GM12878 (cell line): ENCODE results near the gene FAM89B. TPM values are rescaled to one million over a fixed set of nuclear protein-coding genes. Genes with fewer than 3 reads are reported as not detected.

Experiments used
- ATAC-seq: fragments of 200-7000 bp; cut with Tn5 transposase; 3 replicates; pipeline ENCODE4 v1.9.1; 2020; ENCODE audit warnings: mild to moderate bottlenecking, moderate library complexity
- BruUV-seq: library from RNA; stranded (reverse); fragments of 400-500 nt; replicated peaks from 2 replicates; lab custom pipeline; 2021; lab: Mats Ljungman, UMichigan
- CTCF ChIA-PET: fragments of 300-600 bp; sonication (Branson Sonifier 250); formaldehyde crosslinking; extraction: SDS; loops from one replicate; lab custom pipeline; 2021; ENCODE audit warnings: inconsistent platforms; lab: Yijun Ruan, JAX
- POLR2A ChIA-PET: fragments of 350-600 bp; formaldehyde crosslinking; extraction: SDS; loops from one replicate; lab custom pipeline; 2021; ENCODE audit warnings: inconsistent platforms; lab: Charles Lee
- RAD21 ChIA-PET: fragments of 300-600 bp; sonication (Branson Sonifier 250); formaldehyde crosslinking; loops from one replicate; lab custom pipeline; 2023; ENCODE audit warnings: antibody characterized with exemption; ENCODE audit not compliant: unreplicated experiment; lab: Charles Lee
- SMC1A ChIA-PET: fragments of 300-600 bp; sonication (Branson Sonifier 250); formaldehyde crosslinking; loops from one replicate; lab custom pipeline; 2023; ENCODE audit not compliant: unreplicated experiment, uncharacterized antibody; lab: Charles Lee
- DNase-seq: peaks from one replicate; pipeline ENCODE4 v3.0.0-alpha.2; 2011; ENCODE audit warnings: low read depth, low spot score
- FAIRE-seq: peaks from 3 replicates; lab custom pipeline; 2011; peaks lifted over from hg19 to GRCh38; lab: Jason Lieb, UNC
- H2AFZ ChIP-seq: 2 replicates; pipeline ENCODE4 v1.6.0; 2011; ENCODE audit warnings: low read depth, low read length, control low read depth; ENCODE audit not compliant: control insufficient read depth
- H3K27ac ChIP-seq: 2 replicates; pipeline ENCODE4 v1.5.1; 2011; ENCODE audit warnings: control low read depth; ENCODE audit not compliant: control insufficient read depth, insufficient read depth
- H3K27me3 ChIP-seq, 2 experiments: replicated peaks in 1 of 2; 2 replicates each; pipeline versions ENCODE4 v1.6.0 to v1.6.1; 2011; ENCODE audit warnings: low read length in 1 of 2; ENCODE audit not compliant: control insufficient read depth in 2 of 2, insufficient read depth in 2 of 2
- H3K36me3 ChIP-seq, 2 experiments: 2 replicates each; pipeline ENCODE4 v1.5.1; 2011; ENCODE audit warnings: low read length in 1 of 2; ENCODE audit not compliant: control insufficient read depth in 2 of 2, insufficient read depth in 2 of 2
- H3K4me1 ChIP-seq: 2 replicates; pipeline ENCODE4 v1.6.1; 2011; ENCODE audit warnings: mild to moderate bottlenecking, low read length, moderate library complexity, mixed read lengths; ENCODE audit not compliant: control insufficient read depth, insufficient read depth
- H3K4me2 ChIP-seq: 2 replicates; pipeline ENCODE4 v1.6.0; 2011; ENCODE audit warnings: control low read depth; ENCODE audit not compliant: control insufficient read depth, insufficient read depth
- H3K4me3 ChIP-seq: fragments of 200-600 bp; sonication (generic); 2 replicates; pipeline ENCODE4 v1.5.1; 2016
- H3K79me2 ChIP-seq: 2 replicates; pipeline ENCODE4 v1.6.0; 2011; ENCODE audit warnings: low read length; ENCODE audit not compliant: control insufficient read depth, insufficient read depth
- H3K9ac ChIP-seq: 2 replicates; pipeline ENCODE4 v1.8.0; 2011; ENCODE audit warnings: low read length, control low read depth, mixed read lengths; ENCODE audit not compliant: control insufficient read depth, insufficient read depth
- H3K9me3 ChIP-seq: replicated peaks from 3 replicates; pipeline ENCODE4 v1.5.1; 2011; ENCODE audit warnings: mild to moderate bottlenecking, low read length; ENCODE audit not compliant: control insufficient read depth, insufficient read depth
- H4K20me1 ChIP-seq: 2 replicates; pipeline ENCODE4 v1.6.0; 2011; ENCODE audit not compliant: control insufficient read depth, insufficient read depth
- BACH1 ChIP-seq: fragments of 450-650 bp; IDR thresholded peaks from 2 replicates; pipeline ENCODE4 v1.6.1; 2017; ENCODE audit warnings: mild to moderate bottlenecking, borderline replicate concordance
- SPI1 ChIP-seq: IDR thresholded peaks from 2 replicates; pipeline ENCODE4 v1.6.1; 2011; ENCODE audit warnings: low read depth, mild to moderate bottlenecking, low read length, moderate library complexity, borderline replicate concordance; ENCODE audit not compliant: insufficient read depth
- STAT1 ChIP-seq: fragments of 450-650 bp; conservative IDR thresholded peaks from 2 replicates; pipeline ENCODE4 v1.6.1; 2014; ENCODE audit warnings: antibody characterized with exemption, mild to moderate bottlenecking
- WGBS: methylation state at CpG from one replicate; pipeline ENCODE4 v1.1.6; 2016; ENCODE audit warnings: low lambda C conversion rate; ENCODE audit not compliant: insufficient replicate concordance, insufficient coverage; ENCODE audit errors: missing lambda C conversion rate; 5-methylcytosine and 5-hydroxymethylcytosine counted together
- in situ Hi-C: fragments of 300-500 bp; cut with MboI; formaldehyde crosslinking; loops from 9 replicates; pipeline ENCODE4 v1.14.3; 2018; ENCODE audit warnings: mixed read lengths
- intact Hi-C: fragments of 100-400 bp; cut with micrococcal nuclease; formaldehyde crosslinking; loops from one replicate; pipeline ENCODE4 v1.14.2; 2022; ENCODE audit not compliant: unreplicated experiment
- polyA plus RNA-seq, 11 experiments: library from polyadenylated mRNA; depleted of rRNA in 4 of 11; unstranded in 6 of 11; stranded (reverse) in 5 of 11; fragments of >200 nt; fragmentation: Nextera tagmentation in 4 of 11; fragmentation: Illumina TruSeq in 1 of 11; extraction: Ambion mirVana in 4 of 11; extraction: Trizol in 1 of 11; gene quantifications; 1 replicate in 1 of 11; 2 replicates in 10 of 11; pipeline versions ENCODE4 v1.2.1 to v1.2.3, GENCODE V29; 2011 to 2016; ENCODE audit warnings: inconsistent platforms in 2 of 11, missing spikeins in 2 of 11, low read depth in 1 of 11
- total RNA-seq, 4 experiments: library from RNA; depleted of rRNA in 3 of 4; stranded (reverse); fragments of >200 nt in 3 of 4; fragmentation: Illumina TruSeq in 1 of 4; extraction: Trizol in 1 of 4; gene quantifications; 2 replicates each; pipeline versions ENCODE4 v1.2.1 to v1.2.3, GENCODE V29; 2013 to 2021
- TF ChIP-seq, protein P1 (sequence below): fragments of 150-350 bp; IDR thresholded peaks from 2 replicates; pipeline ENCODE4 v1.6.1; 2016; ENCODE audit warnings: low read depth, low read length
- TF ChIP-seq, protein P2 (sequence below): fragments of 450-650 bp; IDR thresholded peaks from 2 replicates; pipeline ENCODE4 v1.6.1; 2016; ENCODE audit warnings: mild to moderate bottlenecking

FAM89B gene
- total and polyA plus RNA-seq, 10 of the 15 experiments (the other 5 are each of a cell fraction or from before 2014, with no cell fraction given), result 0.34 to 36.7 (median 9.8) TPM

DNA sequence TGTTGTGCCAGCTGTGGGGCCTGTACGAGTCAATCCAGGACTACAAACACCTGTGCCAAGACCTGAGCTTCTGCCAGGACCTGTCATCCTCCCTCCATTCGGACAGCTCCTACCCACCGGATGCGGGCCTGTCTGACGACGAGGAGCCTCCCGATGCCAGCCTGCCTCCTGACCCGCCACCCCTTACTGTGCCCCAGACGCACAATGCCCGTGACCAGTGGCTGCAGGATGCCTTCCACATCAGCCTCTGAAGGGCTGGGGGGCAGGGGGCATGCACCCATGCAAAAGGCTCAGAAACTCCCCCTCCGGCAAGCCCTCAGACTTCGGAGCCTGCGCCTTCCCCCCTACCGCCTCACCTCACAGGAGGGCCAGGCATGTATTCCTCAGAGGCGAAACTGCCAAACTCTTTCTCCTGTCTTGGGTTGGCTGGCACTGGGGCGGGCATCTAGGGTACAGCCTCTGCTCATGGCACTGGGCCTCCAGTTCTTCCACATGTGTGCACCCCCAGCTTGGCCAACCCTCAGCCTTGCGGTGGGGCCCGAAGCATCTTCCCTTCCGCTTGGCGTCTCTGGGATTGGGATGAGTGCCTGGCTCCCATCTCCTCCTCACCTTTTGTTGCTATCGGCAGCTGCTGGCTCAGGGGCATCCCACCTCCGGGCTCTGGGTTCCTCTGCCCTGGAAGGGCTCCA, 1.2 kb downstream of the FAM89B start:
- Histone ChIP-seq H3K9ac (peak overlapping the region; percentile 64), H3K79me2 (peaks cover 78% of the 10 kb centered on the region), H3K4me1 (peaks cover 38% of the 10 kb centered on the region), H3K36me3 (no peaks in the 10 kb centered on the region; a peak in 1 of 4 replicates), H3K4me3 (peak overlapping the region; percentile 69), H3K27ac (peak overlapping the region; percentile 43; the same call in 1 of the 2 replicates), H3K4me2 (peak overlapping the region; percentile 94), H3K27me3 (no peaks in the 10 kb centered on the region), H4K20me1 (no peaks in the 10 kb centered on the region; the same call in 1 of the 2 replicates), H3K9me3 (no peaks in the 10 kb centered on the region), H2AFZ (no peak overlapping the region)
- ChIA-PET POLR2A (interaction anchor here (0.6 to 4.7 kb wide), 7 partner anchors 15 to 84 kb away, joined by 3 to 66 read pairs (median 10); partner anchors contain the start of genes PCNX3 and SIPA1), CTCF (interaction anchor here (1.3 to 5.5 kb wide), 8 partner anchors 14 to 190 kb away, joined by 3 to 89 read pairs (median 16); partner anchors contain the start of genes PCNX3 and SIPA1), SMC1A (interaction anchor here (1.1 to 4.8 kb wide), 8 partner anchors 13 to 43 kb away, joined by 3 to 48 read pairs (median 7); partner anchors contain the start of gene KCNK7), RAD21 (interaction anchor here (1.2 to 6.1 kb wide), 8 partner anchors 15 to 65 kb away, joined by 5 to 58 read pairs (median 10); partner anchors contain the start of genes MAP3K11 and PCNX3)
- no TSS peak for BruUV-seq
- FAIRE-seq (no peak), ATAC-seq (no peak), DNase-seq (no peak)
- in situ Hi-C loops (no loop called here), intact Hi-C loops (loop anchor here (1.0 to 5.0 kb wide), 4 partner anchors 15 to 156 kb away; partner anchors contain the start of gene PCNX3)
- WGBS, result 2% methylated on average over 22 of the region's 22 CpGs
- no peak for TF ChIP-seq BACH1
- TF ChIP-seq, protein P1, sequence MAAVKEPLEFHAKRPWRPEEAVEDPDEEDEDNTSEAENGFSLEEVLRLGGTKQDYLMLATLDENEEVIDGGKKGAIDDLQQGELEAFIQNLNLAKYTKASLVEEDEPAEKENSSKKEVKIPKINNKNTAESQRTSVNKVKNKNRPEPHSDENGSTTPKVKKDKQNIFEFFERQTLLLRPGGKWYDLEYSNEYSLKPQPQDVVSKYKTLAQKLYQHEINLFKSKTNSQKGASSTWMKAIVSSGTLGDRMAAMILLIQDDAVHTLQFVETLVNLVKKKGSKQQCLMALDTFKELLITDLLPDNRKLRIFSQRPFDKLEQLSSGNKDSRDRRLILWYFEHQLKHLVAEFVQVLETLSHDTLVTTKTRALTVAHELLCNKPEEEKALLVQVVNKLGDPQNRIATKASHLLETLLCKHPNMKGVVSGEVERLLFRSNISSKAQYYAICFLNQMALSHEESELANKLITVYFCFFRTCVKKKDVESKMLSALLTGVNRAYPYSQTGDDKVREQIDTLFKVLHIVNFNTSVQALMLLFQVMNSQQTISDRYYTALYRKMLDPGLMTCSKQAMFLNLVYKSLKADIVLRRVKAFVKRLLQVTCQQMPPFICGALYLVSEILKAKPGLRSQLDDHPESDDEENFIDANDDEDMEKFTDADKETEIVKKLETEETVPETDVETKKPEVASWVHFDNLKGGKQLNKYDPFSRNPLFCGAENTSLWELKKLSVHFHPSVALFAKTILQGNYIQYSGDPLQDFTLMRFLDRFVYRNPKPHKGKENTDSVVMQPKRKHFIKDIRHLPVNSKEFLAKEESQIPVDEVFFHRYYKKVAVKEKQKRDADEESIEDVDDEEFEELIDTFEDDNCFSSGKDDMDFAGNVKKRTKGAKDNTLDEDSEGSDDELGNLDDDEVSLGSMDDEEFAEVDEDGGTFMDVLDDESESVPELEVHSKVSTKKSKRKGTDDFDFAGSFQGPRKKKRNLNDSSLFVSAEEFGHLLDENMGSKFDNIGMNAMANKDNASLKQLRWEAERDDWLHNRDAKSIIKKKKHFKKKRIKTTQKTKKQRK, result no peak
- TF ChIP-seq STAT1, result no peak
- TF ChIP-seq, protein P2, sequence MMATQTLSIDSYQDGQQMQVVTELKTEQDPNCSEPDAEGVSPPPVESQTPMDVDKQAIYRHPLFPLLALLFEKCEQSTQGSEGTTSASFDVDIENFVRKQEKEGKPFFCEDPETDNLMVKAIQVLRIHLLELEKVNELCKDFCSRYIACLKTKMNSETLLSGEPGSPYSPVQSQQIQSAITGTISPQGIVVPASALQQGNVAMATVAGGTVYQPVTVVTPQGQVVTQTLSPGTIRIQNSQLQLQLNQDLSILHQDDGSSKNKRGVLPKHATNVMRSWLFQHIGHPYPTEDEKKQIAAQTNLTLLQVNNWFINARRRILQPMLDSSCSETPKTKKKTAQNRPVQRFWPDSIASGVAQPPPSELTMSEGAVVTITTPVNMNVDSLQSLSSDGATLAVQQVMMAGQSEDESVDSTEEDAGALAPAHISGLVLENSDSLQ, result no peak
- TF ChIP-seq SPI1, result no peak
